ENCODE measurements around the gene NUP188.

DNA sequence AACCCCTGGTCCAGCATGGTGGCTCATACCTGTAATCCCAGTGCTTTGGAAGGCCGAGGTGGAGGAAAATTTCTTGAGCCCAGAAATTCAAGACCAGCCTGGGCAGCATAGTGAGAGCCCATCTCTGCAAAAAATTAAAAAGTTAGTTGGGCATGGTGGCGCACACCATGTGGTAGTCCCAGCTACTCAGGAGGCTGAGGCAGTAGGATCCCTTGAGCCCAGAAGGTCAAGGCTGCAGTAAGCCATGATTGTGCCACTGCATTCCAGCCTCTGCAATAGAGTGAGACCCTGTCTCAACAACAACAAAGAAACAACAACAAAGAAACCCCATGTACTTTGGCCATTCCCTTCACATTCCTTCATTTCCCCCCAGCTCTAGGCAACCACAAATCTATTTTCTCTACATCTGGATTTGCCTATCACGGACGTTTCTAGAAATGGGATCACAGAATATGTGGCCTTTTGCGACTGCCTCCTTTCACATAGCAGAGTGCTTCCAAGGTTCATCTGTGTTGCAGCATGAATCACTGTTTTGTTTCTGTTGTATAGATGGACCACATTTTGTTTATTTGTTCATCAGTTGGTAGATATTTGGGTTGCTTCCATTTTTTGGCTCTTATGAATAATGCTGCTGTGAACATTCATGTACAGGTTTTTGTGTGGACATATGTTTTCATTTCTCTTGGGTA, 106.8 kb downstream of the NUP188 start:
- TF ChIP-seq EZH2 (IDR thresholded peaks at IDR 0.05) (no peak), POLR2AphosphoS5 (IDR thresholded peaks at IDR 0.05; ENCODE audit: borderline replicate concordance, low read depth, low read length) (no peak)

Measured in SK-N-MC (cell line).